DMS153 treated with DMSO at 0.1 percent for 48 hours (cell line): ENCODE measurements around the gene EMD.

Experiments
- DNase-seq: peaks from one replicate; lab custom pipeline; 2025; ENCODE audit not compliant: unreplicated experiment; lab: John Stamatoyannopoulos, UW

EMD gene

GRCh38 chrX:154355094-154355775 lies 23.9 kb upstream of the EMD start:
- DNase-seq, result no peak

- DNase-seq, result no peak
Measured at GRCh38 chrX:154355776-154356140, 23.3 kb upstream of the EMD start.

- DNase-seq, result no peak
Measured at GRCh38 chrX:154356596-154356995, 22.5 kb upstream of the EMD start.

- DNase-seq, result no peak
Measured at GRCh38 chrX:154357205-154357604, 21.9 kb upstream of the EMD start.

- DNase-seq, result no peak
Measured at GRCh38 chrX:154358011-154358410, 21.1 kb upstream of the EMD start.

GRCh38 chrX:154358829-154359228 lies 20.3 kb upstream of the EMD start:
- no peak for DNase-seq

GRCh38 chrX:154359362-154360154 lies 19.5 kb upstream of the EMD start:
- DNase-seq, result no peak

GRCh38 chrX:154360155-154360713 lies 18.9 kb upstream of the EMD start:
- DNase-seq, result no peak

- no peak for DNase-seq
Measured at GRCh38 chrX:154362085-154362742, 16.9 kb upstream of the EMD start.

GRCh38 chrX:154363706-154364439 lies 15.2 kb upstream of the EMD start:
- DNase-seq, result no peak

- DNase-seq, result no peak
Measured at GRCh38 chrX:154365052-154365600, 14.0 kb upstream of the EMD start.

GRCh38 chrX:154365997-154366665 lies 13.0 kb upstream of the EMD start:
- no peak for DNase-seq

- no peak for DNase-seq
Measured at GRCh38 chrX:154366666-154367055, 12.4 kb upstream of the EMD start.

GRCh38 chrX:154367474-154368308 lies 11.4 kb upstream of the EMD start:
- DNase-seq, result no peak

GRCh38 chrX:154368630-154369448 lies 10.3 kb upstream of the EMD start:
- peak; percentile 9 for DNase-seq

GRCh38 chrX:154369449-154370299 lies 9.4 kb upstream of the EMD start:
- DNase-seq, result peak; percentile 9

GRCh38 chrX:154370300-154371016 lies 8.6 kb upstream of the EMD start:
- DNase-seq, result no peak
